Activated effector memory CD4-positive, alpha-beta T cell treated with Interleukin-2 at 50 U/mL for 16 hours (primary cell): ENCODE data around the gene FCF1.

Source experiments
- DNase-seq: peaks from one replicate; pipeline ENCODE4 v3.0.0-alpha.2; 2020

Gene FCF1

DNA sequence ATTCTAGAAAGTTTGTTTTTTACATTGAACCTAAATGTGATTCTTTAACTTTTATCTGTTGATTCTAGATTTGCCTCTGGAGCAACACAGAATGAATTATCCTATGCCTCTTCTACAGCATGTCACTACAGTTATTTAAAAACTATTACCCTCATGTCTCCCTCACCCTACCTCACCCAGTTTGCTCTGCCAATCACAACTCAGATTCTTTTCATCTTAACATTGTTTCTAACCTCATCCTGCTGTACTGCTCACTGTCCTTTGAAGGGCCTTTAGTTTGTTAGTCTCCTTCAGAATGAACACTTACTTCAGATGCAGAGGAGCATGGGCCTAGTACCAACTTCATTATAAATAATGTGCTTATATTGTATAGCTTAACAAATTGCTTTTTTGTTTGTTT is 71.7 kb downstream of the FCF1 start:
- DNase-seq: no peak

DNA sequence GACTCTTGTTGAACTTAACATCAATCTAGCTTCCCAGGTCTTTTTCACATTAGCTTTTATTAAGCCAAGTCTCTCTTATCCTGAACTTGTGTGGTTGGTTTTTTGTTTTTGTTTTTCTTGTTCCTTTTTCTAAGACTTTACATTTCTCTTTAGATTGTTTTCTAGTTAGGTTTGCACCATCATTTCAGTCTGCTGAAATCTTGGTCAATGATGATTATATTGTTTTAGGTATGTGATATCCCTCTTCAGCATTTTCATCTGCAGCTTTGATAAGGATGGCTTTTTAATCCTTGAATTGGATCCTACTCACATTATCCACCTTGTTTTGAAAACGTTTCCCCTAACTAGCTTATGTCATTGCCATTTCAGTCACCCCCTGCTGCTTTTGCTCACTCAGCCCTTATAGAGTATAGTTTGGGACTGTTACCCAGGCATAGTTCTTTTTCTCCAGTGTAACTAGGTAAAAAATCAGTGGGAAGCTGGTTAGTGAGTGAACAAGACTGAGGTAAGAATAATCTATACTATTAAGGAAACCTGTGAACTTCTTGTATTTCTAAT is 72.2 kb downstream of the FCF1 start:
- DNase-seq: no peak

DNA sequence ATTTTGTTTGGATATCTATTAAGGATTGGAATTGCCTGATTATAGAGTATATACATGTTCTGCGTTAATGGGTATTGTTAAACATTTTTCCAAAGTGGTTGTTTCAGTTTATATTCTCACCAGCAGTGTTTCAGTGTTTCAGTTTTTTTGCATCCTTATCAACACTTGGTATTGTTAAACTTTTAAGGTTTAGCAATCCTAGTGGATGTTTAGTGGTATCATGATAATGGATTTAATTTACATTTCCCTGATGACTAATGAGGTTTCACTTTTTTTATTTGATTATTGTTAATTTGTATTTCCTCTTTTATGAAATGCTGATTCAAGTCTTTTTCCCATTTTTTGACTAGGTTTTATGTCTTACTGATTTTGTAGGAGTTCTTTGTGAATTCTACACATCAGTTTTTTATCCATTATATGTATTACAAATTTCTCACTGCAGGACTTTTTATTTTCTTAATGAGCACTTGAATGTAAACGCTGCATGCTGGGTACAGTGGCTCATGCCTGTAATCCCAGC is 73.9 kb downstream of the FCF1 start:
- no peak for DNase-seq
